ENCODE results near the gene NACC2.

Gene NACC2

GRCh38 chr9:135957431-135957830 is 137.7 kb downstream of the NACC2 start:
- DNase-seq (ENCODE audit: low spot score): no peak

DNA sequence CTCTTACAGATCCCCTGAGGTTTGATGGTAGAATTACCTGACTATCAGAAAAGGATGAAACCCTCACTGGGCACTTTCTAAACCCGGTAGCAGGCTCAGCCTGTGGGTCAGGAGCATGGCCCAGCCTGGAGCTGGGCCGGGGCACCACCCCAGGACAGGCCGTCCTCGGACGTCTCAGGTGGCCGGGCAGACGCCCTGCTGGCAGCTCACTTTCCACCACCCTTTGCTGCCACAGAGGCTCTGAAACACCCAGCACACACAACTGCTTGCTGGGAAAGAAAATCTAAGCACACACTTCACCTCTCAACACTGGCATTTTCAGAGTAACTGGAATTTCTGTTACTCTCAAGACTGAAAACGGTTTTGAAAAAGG is 138.3 kb downstream of the NACC2 start:
- no peak for DNase-seq (ENCODE audit: low spot score)

Data from ecto neural progenitor cell (in vitro differentiated cells).